ENCODE results near the gene PRSS57.
"Not testable (repeated sequence)": the region's sequence is repeated elsewhere in the genome, so short reads cannot be mapped to it uniquely, and the experiment has no call there.

PRSS57 gene

GRCh38 chr19:718251-718951 lies 23.1 kb upstream of the PRSS57 start:
- H3K4me1 ChIP-seq = no peaks in the 10 kb centered on the region
- H3K4me3 ChIP-seq = no peak overlapping the region
- in situ Hi-C loops (cut with MboI; ENCODE audit: low sequenced_read_pairs) = no loop called here
- H3K27me3 ChIP-seq (ENCODE audit: low read depth) = no peaks in the 10 kb centered on the region
- H3K36me3 ChIP-seq (replicated peaks) = no peaks in the 10 kb centered on the region
- DNase-seq (ENCODE audit: low spot score in 2 of 2) = no peak
- peaks cover 2% of the 10 kb centered on the region; the same call in 1 of the 2 replicates for H3K9me3 ChIP-seq

- Histone ChIP-seq H3K4me3 (no peak overlapping the region), H3K36me3 (replicated peaks) (no peaks in the 10 kb centered on the region), H3K4me1 (peaks cover under 1% of the 10 kb centered on the region; the same call in 1 of the 2 replicates), H3K27me3 (ENCODE audit: low read depth) (no peaks in the 10 kb centered on the region), H3K9me3 (peaks cover 2% of the 10 kb centered on the region; the same call in 1 of the 2 replicates)
- in situ Hi-C loops (cut with MboI; ENCODE audit: low sequenced_read_pairs) = no loop called here
- DNase-seq (ENCODE audit: low spot score in 2 of 2) = no peak
These were observed 20.1 kb upstream of the PRSS57 start for GRCh38 chr19:715347-715746.

- no peaks in the 10 kb centered on the region for H3K36me3 ChIP-seq (replicated peaks)
- peaks cover 2% of the 10 kb centered on the region; the same call in 1 of the 2 replicates for H3K9me3 ChIP-seq
- H3K4me3 ChIP-seq = no peak overlapping the region
- no peak for DNase-seq (ENCODE audit: low spot score in 2 of 2)
- no peaks in the 10 kb centered on the region for H3K27me3 ChIP-seq (ENCODE audit: low read depth)
- in situ Hi-C loops (cut with MboI; ENCODE audit: low sequenced_read_pairs) = no loop called here
- H3K4me1 ChIP-seq = peaks cover 10% of the 10 kb centered on the region
These were observed 16.0 kb upstream of the PRSS57 start for GRCh38 chr19:711254-711653.

GRCh38 chr19:710767-711166 lies 15.5 kb upstream of the PRSS57 start:
- Histone ChIP-seq H3K4me3 (peak overlapping the region; percentile 6), H3K36me3 (replicated peaks) (no peaks in the 10 kb centered on the region), H3K9me3 (peaks cover 2% of the 10 kb centered on the region; the same call in 1 of the 2 replicates), H3K4me1 (peaks cover 10% of the 10 kb centered on the region), H3K27me3 (ENCODE audit: low read depth) (no peaks in the 10 kb centered on the region)
- in situ Hi-C loops (cut with MboI; ENCODE audit: low sequenced_read_pairs) = no loop called here
- no peak for DNase-seq (ENCODE audit: low spot score in 2 of 2)

- DNase-seq (ENCODE audit: low spot score in 2 of 2) = peak in 1 of 2 experiments; percentile 45
- Histone ChIP-seq H3K27me3 (ENCODE audit: low read depth) (no peaks in the 10 kb centered on the region), H3K9me3 (no peaks in the 10 kb centered on the region), H3K4me3 (peak overlapping the region; percentile 54), H3K4me1 (peaks cover 10% of the 10 kb centered on the region), H3K36me3 (replicated peaks) (no peaks in the 10 kb centered on the region)
- in situ Hi-C loops (cut with MboI; ENCODE audit: low sequenced_read_pairs) = no loop called here
These were observed 14.8 kb upstream of the PRSS57 start for GRCh38 chr19:709965-710571.

GRCh38 chr19:709196-709964 lies 14.1 kb upstream of the PRSS57 start:
- peak overlapping the region; percentile 54 for H3K4me3 ChIP-seq
- peaks cover 10% of the 10 kb centered on the region for H3K4me1 ChIP-seq
- no peaks in the 10 kb centered on the region for H3K36me3 ChIP-seq (replicated peaks)
- DNase-seq (ENCODE audit: low spot score in 2 of 2) = no peak
- no peaks in the 10 kb centered on the region for H3K9me3 ChIP-seq
- no peaks in the 10 kb centered on the region for H3K27me3 ChIP-seq (ENCODE audit: low read depth)
- in situ Hi-C loops (cut with MboI; ENCODE audit: low sequenced_read_pairs) = no loop called here

GRCh38 chr19:708154-709143 lies 13.2 kb upstream of the PRSS57 start, which contains the start of gene PALM:
PALM (plus strand) TSS chr19:708935; CDS start chr19:709147, 212 bp downstream.
- Histone ChIP-seq H3K4me1 (peaks cover 10% of the 10 kb centered on the region), H3K4me3 (peak within 1 kb of the TSS; percentile 54), H3K36me3 (replicated peaks) (no peaks in the 10 kb centered on the region), H3K9me3 (no peaks in the 10 kb centered on the region), H3K27me3 (ENCODE audit: low read depth) (no peaks in the 10 kb centered on the region)
- in situ Hi-C loops (cut with MboI; ENCODE audit: low sequenced_read_pairs) = no loop called here
- DNase-seq (ENCODE audit: low spot score in 2 of 2) = peak; percentile 35 to 80

- H3K4me3 ChIP-seq = peak overlapping the region; percentile 12; the same call in 1 of the 2 replicates
- in situ Hi-C loops (cut with MboI; ENCODE audit: low sequenced_read_pairs) = no loop called here
These were observed 9.1 kb upstream of the PRSS57 start for GRCh38 chr19:704447-704741.

GRCh38 chr19:703651-704446 lies 8.6 kb upstream of the PRSS57 start:
- Histone ChIP-seq H3K4me1 (peaks cover 3% of the 10 kb centered on the region), H3K27me3 (ENCODE audit: low read depth) (no peaks in the 10 kb centered on the region), H3K4me3 (peak overlapping the region; percentile 35), H3K36me3 (replicated peaks) (no peaks in the 10 kb centered on the region), H3K9me3 (no peaks in the 10 kb centered on the region)
- peak; percentile 77 to 96 for DNase-seq (ENCODE audit: low spot score in 2 of 2)
- in situ Hi-C loops (cut with MboI; ENCODE audit: low sequenced_read_pairs) = no loop called here

More at GRCh38 chr19:704447-704741, 9.1 kb upstream of the PRSS57 start:
- no peaks in the 10 kb centered on the region for H3K9me3 ChIP-seq
- DNase-seq (ENCODE audit: low spot score in 2 of 2) = no peak
- no peaks in the 10 kb centered on the region for H3K27me3 ChIP-seq (ENCODE audit: low read depth)
- H3K36me3 ChIP-seq (replicated peaks) = no peaks in the 10 kb centered on the region
- H3K4me1 ChIP-seq = peaks cover 3% of the 10 kb centered on the region

- Histone ChIP-seq H3K27me3 (ENCODE audit: low read depth) (no peaks in the 10 kb centered on the region), H3K4me1 (peaks cover 1% of the 10 kb centered on the region), H3K9me3 (no peaks in the 10 kb centered on the region), H3K36me3 (replicated peaks) (no peaks in the 10 kb centered on the region), H3K4me3 (peak overlapping the region; percentile 35)
- in situ Hi-C loops (cut with MboI; ENCODE audit: low sequenced_read_pairs) = no loop called here
- DNase-seq (ENCODE audit: low spot score in 2 of 2) = no peak
These were observed 8.0 kb upstream of the PRSS57 start for GRCh38 chr19:703329-703650.

- H3K9me3 ChIP-seq; DNase-seq (ENCODE audit: low spot score in 2 of 2); H3K27me3 ChIP-seq (ENCODE audit: low read depth); H3K4me1 ChIP-seq; H3K36me3 ChIP-seq (replicated peaks); in situ Hi-C loops (cut with MboI; ENCODE audit: low sequenced_read_pairs): not testable (repeated sequence)
- peak overlapping the region; percentile 35; the same call in 1 of the 2 replicates for H3K4me3 ChIP-seq
These were observed 7.6 kb upstream of the PRSS57 start for GRCh38 chr19:702847-703246.

- H3K4me3 ChIP-seq; H3K36me3 ChIP-seq (replicated peaks); H3K4me1 ChIP-seq; in situ Hi-C loops (cut with MboI; ENCODE audit: low sequenced_read_pairs); H3K27me3 ChIP-seq (ENCODE audit: low read depth); H3K9me3 ChIP-seq; DNase-seq (ENCODE audit: low spot score in 2 of 2): not testable (repeated sequence)
These were observed 4.6 kb upstream of the PRSS57 start for GRCh38 chr19:699885-700284.
